Left renal pelvis (tissue), 4 donors: ENCODE results near the gene CPNE6. TPM values are rescaled to one million over a fixed set of nuclear protein-coding genes. Genes with fewer than 3 reads are reported as not detected.
"Not testable (repeated sequence)": the region's sequence is repeated elsewhere in the genome, so short reads cannot be mapped to it uniquely, and the experiment has no call there.

Experiments
- DNase-seq, 4 donors: peaks; one replicate each; pipeline ENCODE4 v3.0.0-alpha.2; 2013; ENCODE audit warnings: low read depth in 4 of 4, low spot score in 3 of 4
- polyA plus RNA-seq, 4 donors: library from polyadenylated mRNA; unstranded; fragments of 120-200 nt; gene quantifications; one replicate each; pipeline ENCODE4 v1.2.1, GENCODE V29; 2013; ENCODE audit not compliant: insufficient read length in 4 of 4

The CPNE6 gene
- not detected for polyA plus RNA-seq

DNA sequence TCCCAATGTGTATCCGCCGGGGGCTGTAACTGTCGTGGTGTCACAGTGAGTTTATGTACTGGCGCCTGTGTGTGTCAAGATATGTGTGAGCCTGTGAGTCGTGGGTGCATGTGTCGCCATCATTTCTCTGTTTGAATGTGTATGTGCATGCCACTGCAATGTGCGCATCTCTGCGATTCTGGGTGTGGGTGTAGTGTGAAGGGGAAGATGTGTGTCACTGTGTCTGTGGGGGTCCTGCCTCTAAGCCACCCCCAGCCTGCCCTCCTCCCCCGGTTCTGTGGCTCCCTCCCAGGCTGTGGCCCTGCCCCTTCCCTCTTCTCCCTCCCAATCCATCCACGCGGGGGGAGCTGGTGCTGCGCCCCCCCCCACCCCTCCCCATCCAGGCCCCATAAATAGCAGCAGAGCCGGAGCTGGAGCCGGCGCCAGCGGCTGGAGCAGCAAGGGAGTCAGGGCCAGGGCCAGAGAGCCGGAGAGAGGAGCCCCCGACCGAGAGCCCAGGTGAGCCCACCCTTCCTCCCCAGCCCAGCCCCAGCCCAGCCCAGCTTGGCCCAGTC lies at the start of gene CPNE6:
Gene CPNE6, plus strand, starts transcription at position 419 of the 554 bp plus-strand sequence. CDS start 1,375 bp downstream, outside the sequence.
- DNase-seq = no peak

DNA sequence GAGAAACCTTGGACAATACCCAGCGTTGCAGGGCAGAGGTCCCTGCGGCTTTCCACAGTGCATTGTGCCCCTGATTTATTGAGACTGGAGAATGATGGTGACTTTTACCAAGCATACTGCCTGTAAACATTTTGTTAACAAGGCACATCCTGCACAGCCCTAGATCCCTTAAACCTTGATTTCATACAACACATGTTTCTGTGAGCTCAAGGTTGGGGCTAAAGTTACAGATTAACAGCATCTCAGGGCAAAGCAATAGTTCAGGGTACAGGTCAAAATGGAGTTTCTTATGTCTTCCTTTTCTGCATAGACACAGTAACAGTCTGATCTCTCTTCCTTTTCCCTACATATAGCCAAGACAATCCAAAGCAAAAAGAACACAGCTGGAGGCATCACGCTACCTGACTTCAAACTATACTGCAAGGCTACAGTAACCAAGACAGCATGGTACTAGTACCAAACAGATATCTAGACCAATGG lies 46.4 kb upstream of the CPNE6 start:
- not testable (repeated sequence) for DNase-seq

DNA sequence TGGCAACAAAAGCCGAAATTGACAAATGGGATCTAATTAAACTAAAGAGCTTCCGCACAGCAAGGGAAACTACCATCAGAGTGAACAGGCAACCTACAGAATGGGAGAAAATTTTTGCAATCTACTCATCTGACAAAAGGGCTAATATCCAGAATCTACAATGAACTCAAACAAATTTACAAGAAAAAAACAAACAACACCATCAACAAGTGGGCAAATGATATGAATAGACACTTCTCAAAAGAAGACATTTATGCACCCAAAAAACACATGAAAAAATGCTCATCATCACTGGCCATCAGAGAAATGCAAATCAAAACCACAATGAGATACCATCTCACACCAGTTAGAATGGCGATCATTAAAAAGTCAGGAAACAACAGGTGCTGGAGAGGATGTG lies 41.7 kb upstream of the CPNE6 start:
- not testable (repeated sequence) for DNase-seq

DNA sequence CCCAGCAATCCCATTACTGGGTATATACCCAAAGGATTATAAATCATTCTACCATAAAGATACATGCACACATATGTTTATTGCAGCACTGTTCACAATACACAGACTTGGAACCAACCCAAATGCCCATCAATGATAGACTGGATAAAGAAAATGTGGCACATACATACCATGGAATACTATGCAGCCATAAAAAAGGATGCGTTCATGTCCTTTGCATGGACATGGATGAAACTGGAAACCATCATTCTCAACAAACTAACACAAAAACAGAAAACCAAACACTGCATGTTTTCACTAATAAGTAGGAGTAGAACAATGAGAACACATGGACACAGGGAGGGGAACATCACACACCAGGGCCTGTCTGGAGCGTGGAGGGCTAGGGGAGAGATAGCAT lies 40.0 kb upstream of the CPNE6 start:
- DNase-seq = not testable (repeated sequence)

DNA sequence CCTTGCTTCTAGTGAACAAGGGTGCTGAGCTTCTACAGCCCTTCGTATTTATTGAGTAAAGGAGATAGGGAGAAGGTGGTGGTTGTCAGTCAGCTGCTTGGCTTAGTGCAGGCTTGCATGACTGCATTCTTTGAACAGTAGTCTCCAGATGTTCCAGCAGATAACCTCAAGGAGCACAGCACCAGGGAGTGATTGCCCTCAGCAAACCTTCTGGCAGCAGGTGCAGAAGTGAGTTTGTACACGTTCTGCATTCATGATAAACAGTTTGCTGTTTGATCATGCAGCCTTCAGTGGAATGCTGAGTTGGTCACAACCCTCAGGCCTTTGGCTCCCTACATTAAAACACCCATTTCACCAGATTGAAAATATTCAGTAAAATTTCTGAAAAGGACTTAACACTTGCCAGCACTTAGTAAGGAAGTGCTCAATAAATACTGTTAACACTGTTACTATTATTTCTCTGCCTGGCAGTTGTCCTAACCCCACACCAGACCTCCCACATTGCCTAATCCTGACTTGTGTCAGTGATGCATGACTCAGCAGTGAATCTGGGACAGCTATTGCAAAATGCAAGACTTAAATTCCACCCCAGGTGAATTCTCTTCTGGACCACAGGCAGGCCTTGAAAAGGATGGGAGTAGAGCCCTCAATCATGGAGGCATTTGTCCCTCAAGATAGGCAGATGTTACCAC lies 38.5 kb upstream of the CPNE6 start:
- DNase-seq = no peak

DNA sequence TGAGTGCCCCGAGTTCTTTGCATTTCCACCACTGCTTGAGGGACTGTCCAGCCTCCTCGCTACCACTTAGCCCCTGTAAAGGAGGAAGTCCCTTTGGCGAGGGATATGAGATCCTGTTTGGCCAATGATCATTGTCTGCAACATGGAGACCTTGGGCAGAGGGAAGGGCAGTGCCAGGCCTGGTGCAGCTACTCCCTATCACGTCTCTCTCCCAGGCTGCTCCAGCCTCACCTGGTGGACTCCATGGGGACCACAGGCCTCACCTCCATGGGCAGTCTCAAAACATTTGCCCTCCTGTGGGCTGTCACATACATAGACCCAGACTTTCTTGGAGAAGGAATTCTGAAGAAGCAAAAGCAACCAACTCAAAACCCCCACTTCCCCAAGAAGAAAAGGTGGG lies 35.6 kb upstream of the CPNE6 start:
- DNase-seq = not testable (repeated sequence)

DNA sequence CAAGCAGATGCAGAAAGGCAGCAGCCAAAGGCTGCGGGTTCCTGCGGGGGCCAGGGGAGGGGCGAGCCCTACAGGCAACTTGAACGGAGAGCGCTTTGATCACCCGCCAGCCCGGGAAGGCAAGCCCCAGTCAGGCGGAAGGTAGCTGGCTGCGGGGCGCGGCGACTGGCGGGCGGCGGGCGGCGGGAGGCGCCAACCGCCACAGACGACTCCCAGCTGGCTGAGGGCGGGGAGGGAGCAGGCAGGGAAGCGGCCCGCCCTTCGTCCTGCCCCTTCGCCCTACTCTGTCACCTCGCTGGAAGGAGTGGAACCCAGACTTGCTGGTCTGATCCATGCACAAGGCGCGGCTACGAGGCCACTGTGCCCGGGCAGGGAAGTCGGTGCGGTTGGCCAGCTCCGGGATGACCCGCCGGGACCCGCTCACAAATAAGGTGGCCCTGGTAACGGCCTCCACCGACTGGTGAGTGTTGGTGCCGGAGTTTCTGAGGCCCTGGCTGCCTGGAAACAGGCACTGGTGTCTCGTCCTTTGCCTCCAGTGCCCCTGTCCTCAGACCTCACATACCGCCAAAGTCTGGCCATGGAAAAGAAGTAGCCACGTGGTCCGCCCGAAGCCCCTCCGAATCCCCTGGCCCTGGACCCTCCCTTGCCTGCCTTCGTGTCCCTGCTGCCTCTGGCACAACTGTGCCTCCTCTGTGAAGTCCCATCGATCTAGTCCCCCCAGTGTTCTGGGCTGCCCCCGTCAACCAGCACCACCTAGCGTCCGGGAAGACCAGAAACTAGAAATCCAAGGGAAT lies 35.0 kb upstream of the CPNE6 start:
- peak in 1 of 4 donors; percentile 54 for DNase-seq

DNA sequence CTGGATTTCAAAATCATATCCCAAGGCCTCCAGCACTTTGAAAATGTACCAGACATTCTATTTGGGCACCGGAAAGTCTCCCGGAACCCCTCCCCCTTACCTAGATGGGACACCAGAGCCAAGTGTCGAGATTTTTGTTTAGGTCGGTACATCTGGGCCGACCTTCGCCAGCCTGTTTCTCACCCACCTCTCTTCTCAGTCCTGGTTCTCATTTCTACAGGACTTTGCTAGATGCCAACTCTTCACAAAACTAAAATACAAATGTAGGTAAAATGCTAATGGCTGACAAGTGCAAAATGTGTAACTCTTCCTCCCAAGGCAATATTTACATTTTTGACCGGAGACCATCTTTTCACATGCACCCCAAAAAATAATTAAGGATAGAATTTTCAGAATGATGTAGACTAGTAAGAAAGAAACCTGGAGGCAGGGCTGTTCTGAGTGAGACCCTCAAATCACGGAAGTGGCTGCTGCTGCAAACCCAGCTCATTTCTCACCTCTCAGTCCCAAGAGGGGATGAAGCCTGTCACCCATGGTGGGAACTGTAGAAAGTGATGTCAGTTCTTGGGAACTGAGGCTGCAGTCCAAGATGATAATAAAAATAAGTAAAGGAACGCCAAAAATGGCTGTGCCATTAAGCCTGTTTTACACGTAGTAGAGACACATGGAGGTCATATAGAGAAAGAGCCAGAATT lies 34.3 kb upstream of the CPNE6 start:
- DNase-seq = not testable (repeated sequence)

DNA sequence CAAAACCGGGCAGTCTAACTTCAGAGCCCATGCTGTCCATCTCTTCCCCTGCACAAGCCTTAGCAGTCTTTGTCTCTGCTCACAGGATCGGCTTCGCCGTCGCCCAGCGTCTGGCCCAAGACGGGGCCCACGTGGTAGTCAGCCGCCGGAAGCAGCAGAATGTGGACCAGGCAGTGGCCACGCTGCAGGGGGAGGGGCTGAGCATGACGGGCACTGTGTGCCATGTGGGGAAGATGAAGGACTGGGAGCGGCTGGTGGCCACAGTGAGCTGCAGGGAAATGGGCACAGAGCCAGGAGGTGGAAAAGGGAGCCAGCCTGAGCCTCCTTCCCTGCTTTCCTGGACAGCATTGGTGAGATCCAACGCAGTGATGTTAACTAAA lies 33.7 kb upstream of the CPNE6 start:
- no peak for DNase-seq

DNA sequence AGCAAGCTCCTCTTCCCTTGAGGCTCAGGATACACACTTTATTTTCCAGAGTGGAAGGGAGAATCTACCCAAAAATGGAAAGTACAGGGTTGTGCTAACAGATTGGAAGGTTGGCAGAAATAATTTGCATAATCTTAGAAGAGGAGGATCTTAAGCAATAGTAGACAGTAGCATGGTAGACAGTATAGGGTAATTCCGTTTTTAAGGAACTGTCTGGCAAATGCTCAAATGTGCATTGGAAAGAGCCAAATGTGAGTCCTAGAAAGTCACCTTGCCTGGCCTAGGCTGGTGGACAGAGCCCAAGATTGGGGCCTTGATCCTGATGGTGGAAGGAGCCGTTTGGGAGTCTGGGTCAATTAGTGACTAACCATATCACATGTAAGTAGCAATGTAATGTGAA lies 32.7 kb upstream of the CPNE6 start:
- DNase-seq = no peak

DNA sequence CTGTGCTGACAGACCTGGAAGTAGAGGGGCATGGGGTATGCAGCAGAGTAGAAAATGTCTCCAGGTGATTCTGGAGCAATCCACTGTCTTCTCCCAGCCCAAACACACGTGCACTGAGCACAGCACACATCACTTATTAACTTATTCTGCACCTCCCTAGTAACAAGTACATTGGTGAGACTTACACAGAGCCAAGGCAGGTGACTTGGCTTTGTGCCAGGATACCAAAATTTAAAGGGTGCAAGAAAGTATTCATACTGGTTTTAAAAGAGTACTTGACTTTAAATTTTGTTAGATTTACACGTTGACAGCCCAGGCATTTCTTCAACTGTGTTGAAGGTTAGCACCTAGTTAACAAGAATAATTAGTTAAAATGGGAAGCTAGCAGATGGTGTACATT lies 30.7 kb upstream of the CPNE6 start:
- no peak for DNase-seq

DNA sequence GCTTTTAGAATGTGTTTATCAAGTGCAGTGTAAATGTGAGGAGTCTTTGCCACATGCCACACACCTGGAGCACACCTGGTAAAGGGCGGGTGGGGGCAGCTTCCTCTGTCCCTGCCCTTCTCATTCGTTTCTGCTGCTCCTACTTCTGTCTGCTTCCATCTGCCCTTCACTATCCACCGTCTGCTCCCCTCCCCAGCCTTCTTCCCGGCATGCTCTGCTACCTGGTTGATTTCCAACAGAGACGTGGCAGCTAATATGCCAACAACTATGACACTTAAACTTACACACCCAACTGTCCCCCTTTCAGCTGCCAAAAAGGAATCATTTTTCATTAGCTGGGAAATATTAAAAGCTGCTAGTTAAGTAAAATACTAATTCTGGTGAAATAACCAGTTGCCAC lies 28.6 kb upstream of the CPNE6 start:
- DNase-seq = no peak

DNA sequence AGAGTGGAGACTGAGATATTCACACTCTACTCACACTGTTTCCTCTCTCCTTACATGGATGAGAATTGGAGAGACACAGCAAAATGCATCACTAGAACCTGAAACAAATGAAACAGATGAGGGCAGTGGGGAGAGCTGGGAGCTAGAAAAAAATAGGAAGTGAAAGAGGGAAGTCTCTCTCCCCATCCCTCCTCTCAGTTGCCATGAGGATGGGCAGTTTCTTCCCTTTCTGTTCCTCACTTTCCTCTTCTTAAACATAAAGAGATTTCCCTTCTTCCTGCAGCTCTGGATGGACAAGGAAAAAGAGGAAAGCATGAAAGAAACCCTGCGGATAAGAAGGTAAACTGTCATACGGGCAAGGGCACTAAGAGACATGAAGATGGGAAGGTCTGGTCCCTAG lies 22.4 kb upstream of the CPNE6 start:
- not testable (repeated sequence) for DNase-seq

DNA sequence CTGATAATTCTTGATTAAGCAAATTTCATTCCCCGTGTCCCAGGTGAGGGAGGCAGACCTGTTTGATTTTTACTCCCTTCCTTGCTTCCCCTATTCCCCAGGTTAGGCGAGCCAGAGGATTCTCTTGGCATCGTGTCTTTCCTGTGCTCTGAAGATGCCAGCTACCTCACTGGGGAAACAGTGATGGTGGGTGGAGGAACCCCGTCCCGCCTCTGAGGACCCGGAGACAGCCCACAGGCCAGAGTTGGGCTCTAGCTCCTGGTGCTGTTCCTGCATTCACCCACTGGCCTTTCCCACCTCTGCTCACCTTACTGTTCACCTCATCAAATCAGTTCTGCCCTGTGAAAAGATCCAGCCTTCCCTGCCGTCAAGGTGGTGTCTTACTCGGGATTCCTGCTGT lies 20.6 kb upstream of the CPNE6 start:
- not testable (repeated sequence) for DNase-seq

DNA sequence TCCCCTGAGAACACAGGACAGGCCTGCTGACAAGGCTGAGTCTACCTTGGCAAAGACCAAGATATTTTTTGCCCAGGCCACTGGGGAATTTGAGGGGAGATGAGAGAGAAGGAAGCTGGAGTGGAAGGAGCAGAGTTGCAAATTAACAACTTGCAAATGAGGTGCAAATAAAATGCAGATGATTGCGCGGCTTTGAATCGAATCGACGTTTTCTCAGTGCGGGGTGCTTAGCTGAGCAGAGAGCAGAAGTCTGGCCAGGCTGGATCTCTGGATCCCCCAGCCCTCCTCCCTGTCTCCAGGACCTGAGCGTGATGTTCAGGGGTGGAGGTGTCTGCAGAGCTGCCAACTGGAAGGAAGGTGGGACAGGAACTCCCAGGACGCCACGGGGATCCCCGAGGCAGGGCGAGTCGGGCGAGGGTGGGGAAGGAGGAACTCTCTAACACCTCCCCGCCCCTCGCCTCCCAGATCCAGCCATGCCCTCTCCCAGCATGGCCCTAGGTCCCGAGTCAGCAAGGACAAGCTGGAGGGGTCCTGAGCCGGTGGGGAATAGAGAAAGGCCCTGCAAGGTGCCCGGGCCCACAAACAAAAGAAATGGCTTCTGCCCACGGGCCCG lies 20.1 kb upstream of the CPNE6 start:
- DNase-seq = no peak

DNA sequence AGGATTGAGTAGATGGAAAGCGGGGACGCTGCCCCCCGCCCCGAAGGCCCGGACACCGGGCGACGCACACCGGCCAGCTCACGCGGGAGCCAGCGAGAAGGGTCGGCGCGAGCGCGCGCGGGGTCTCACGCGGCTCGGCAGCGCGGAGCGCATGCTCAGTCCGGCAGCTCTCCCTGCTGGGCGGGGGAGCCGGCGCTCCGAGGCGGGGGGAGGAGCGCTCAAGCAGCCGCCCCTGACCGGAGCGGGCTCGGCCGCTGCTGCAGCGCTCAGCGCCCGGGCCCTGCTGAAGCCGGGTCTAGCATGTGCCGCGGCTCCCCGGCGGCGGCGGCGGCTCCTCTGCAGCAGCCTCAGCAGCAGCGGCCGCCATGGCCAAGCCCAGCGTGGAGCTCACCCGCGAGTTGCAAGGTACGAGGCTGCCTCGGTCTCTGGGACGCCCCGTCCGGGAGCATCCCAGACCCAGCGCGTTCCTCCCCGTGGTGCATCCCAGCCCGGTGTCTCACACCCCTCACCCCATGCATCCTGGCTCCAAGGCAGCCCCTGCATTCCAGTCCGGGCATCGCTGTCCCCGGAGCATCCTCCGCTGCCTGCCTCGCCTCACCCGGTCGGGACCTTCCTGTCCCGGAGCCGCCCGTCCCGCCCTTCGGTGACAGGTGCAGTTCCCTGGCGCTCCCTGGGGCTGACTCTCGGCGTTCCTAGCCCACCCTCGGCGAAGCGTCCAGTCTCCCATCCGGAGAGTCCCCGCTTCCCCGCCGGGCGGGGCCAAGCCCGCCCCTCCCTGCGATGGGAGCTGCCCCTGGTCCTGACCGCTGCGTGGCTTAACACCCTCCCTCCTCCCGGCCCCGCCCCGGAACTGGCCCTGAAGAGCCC lies 19.3 kb upstream of the CPNE6 start, which contains the start of gene CARMIL3:
Gene CARMIL3, plus strand, starts transcription at position 221 of the 867 bp plus-strand sequence. Its CDS starts 145 bp downstream, at position 366.
- DNase-seq = peak in 2 of 4 donors; percentile 47 to 61

DNA sequence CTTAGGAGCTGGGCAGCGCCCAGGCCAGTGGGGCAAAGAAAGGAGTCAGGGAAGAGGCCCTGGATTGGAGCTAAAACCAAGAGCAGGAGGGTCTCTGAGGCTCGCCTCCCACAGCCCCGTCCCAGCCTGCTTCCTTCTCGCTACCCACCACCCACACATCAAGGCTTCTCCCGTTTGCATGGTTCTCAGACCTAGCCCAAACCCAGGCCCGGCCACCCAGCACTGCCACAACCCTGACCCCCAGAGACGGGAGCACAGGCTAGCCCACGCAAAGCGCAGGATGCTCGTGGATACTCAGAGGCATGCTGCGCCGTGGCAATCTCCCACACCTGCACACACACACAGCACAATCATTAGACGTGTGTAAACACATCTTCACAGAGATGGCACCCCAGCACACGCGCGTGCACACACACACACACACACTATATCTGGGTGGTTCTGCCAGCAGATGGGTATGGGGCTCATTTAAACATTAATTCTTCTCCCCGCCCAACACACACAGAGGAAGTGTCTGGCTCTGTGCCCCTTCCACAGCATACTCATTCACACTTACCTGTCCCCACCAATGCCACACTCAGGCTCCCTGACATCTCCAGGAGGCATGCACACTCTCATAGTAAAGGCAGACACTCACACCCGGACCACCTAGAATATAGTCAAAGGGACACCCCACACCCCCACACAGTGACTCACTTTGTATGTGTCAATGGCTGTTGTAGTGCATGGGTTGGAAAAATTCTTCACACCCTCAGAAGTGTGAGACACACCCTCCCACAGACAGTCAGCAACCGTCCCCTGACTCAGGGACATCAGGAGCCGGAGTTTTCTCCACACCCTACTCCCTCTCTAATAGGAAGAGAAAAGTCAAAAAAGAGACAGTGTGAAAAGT lies 18.5 kb upstream of the CPNE6 start:
- no peak for DNase-seq

DNA sequence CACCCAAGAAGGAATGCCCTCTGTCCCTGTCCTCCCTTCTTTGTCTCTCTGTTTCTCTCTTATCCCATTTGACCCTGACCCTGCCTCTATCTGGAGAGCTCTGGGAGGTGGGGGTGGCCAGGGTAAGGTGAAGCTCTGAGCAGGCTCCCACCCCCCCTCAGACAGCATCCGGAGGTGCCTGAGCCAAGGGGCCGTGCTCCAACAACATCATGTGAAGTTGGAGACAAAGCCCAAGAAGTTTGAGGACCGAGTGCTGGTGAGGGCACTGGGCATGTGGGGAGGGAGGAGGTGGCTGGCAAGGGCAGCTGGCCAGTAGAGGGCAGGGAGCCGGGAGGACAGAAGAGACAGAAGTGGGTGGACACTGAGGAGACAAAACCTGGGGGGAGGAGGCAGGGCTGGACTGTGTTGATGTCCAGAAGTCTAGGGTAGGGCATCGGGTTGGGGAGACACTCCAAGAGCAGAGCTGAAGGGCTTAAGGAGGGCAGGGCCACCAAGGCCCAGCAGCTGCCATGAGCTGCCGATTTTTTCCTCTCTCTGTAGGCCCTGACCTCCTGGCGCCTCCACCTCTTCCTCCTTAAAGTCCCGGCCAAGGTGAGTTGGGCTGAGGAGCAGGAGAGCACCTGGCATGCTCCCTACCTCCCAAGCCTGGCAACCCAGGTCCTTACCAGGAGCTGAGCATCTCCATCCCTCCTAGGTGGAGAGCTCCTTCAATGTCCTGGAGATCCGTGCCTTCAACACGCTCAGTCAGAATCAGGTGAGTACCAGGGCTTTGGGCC lies 17.6 kb upstream of the CPNE6 start:
- DNase-seq = no peak
